KG1 (cell line): ENCODE results near the gene OR6B1.
"Not testable (repeated sequence)": the region's sequence is repeated elsewhere in the genome, so short reads cannot be mapped to it uniquely, and the experiment has no call there.

ENCODE experiments used
- DNase-seq: peaks from one replicate; lab custom pipeline; 2025; lab: John Stamatoyannopoulos, UW

OR6B1 gene

GRCh38 chr7:144006029-144006691, 6.0 kb downstream of the OR6B1 start:
- no peak for DNase-seq

- DNase-seq: no peak
Observed at GRCh38 chr7:144006692-144007042, 6.5 kb downstream of the OR6B1 start.

DNA sequence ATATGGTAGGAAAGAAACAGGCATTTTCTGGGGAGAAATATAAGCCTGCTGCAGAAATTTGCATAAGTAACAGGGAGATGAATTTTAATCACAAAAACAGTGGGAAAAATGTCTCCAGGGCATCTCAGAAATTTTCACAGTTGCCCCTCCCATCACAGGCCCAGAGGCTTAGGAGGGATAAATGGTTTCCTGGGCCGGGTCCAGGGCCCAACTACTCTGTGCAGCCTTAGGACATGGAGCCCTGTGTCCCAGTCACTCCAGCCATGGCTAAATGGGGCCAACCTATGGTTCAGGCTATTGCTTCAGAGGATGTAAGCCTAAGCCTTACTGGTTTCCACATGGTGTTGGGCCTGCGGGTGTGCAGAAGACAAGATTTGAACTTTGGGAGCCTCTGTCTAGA, 9.2 kb downstream of the OR6B1 start:
- no peak for DNase-seq

DNA sequence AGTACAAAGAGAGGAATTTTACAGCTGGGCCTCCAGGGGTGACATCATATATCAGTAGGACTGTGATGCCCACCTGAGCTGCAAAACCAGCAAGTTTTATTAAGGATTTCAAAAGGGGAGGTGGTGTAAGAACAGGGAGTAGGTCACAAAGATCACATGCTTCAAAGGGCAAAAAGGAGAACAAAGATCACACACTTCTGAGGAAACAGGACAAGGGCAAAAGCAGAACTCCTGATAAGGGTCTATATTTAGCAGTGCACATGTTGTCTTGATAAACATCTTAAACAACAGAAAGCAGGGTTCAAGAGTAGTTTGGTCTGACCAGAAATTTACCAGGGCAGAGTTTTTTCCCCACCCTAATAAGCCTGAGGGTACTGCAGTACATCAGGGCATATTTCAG, 9.9 kb downstream of the OR6B1 start:
- not testable (repeated sequence) for DNase-seq

DNA sequence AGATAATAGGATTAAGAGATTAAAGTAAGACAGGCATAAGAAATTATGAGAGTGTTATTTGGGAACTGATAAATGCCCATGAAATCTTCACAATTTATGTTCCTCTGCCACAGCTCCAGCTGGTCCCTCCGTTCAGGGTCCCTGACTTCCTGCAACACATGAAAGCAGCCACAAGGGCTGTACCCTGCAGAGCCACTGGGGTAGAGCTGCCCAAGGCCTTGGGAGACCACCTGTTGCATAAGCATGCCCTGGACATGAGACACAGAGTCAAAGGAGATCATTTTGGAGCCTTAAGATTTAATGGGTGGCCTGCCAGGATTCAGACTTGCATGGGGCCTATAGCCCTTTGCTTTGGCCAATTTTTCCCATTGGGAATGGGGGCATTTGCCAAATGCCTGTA, 10.7 kb downstream of the OR6B1 start:
- DNase-seq: not testable (repeated sequence)

DNA sequence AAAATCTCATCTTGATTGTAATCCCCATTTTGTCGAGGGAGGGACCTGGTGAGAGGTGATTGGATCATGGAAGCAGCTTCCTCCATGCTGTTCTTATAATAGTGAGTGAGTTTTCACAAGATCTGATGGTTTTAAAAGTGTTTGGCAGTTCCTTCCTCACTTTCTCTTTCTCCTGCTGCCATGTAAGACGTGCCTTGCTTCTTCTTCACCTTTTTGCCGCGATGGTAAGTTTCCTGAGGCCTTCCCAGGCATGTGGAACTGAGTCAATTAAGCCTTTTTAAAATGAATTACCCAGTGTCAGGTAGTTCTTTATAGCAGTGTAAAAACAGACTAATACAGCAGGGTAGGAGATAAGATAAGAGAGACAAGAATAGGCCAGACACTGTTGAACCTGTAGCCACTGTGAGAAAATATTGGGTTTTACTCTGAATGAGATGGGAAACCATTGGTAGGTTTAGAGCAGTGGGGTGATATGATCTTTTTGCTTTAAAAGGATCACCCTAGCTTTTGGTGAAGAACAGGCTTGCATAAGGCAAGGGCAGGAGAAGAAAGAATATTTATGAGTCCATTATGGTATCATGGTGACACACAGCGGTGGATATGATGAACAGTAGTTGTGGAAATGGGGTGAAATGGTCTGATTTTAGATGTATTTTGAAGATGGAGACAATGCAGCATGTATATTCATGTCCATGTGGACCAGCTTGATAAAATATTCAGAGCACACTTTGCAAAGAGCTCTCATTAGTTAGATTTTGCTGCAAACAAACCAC, 11.5 kb downstream of the OR6B1 start:
- DNase-seq: no peak

GRCh38 chr7:144018065-144018464, 17.9 kb downstream of the OR6B1 start:
- DNase-seq: no peak

DNA sequence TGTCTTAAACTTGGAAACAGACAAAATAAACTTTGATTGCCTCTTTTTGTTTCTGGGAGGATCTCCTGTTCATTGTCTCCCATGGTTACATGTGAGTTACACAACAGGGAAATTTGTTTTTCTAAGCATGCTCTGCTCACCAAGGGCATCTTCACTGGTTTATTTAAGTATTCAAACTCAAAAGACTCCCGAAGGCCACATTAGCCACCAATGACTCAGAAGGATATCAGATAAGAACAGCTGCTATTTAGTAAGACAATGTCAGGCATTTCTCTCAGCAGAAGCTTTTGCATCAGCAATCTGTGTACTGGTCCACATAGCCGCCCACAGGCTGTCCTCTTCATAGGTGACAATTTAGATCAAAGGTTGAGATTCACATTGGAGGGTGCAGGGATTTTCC, 19.3 kb downstream of the OR6B1 start:
- DNase-seq: no peak

DNA sequence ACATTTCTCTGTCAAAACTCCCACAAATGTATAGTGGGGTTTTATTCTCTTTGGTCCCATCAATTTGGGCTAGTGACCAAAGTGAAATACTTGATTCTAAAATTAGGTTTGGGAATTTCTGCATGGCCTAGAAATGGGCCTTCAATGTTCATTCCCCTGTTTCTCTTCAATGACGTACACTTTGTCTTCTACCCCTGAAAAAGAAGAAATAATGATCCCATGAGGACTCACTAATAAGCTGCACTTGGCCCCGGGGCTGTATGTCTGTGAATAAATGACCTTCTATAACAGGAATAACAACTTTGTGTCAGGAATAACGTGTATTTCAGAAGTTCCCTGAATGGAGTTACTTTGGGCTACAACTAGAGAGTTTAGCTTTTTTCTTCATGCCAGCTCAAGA, 20.2 kb downstream of the OR6B1 start:
- no peak for DNase-seq

GRCh38 chr7:144022169-144022568, 22.0 kb downstream of the OR6B1 start:
- no peak for DNase-seq

DNA sequence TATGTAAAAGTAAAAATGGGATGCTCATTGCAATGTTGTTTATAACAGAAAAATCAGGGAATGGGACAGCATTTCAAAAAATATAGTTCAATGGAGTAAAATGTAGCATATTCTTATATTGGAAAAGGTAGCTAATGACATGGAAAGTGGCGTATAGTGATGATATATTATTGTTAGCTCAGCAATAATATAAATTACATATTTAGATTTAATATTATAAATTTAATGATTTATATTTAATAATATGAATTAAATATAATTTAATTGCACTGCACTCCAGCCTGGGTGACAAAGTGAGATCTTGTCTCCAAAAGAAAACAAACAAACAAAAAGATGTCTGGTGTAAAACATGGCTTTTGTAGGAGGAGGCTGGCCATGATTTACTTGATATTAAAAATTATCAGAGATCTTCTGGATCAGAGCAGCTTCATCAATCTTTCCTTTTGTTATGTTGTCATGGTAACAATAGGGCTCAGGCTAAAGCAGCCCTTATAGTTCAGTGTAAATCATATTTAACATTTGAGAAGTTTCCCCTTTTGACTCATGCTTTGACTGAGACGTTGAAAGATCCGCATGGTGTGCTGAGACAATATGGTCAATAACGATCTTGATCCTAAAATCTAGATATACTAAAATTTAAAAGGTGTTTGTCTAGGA, 23.2 kb downstream of the OR6B1 start:
- no peak for DNase-seq

DNA sequence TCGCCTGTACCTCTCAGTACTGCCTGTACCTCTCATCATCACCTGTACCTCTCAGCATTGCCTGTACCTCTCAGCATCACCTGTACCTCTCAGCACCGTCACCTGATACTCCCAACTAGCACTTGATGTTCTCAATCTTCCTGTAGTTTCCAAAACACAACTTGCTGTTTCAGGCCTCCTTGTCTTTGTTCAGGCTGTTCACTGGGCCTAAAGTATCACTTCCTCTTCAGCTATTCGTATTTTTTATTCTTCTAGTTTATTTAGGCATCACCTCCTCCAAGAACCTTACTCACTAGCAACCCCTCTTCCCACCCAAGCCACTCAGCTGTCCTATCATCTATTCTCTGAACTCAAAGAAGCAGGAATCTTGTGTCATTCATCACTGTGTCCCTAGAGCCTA, 24.1 kb downstream of the OR6B1 start:
- no peak for DNase-seq

- DNase-seq: no peak
Observed at GRCh38 chr7:144026203-144026883, 26.2 kb downstream of the OR6B1 start.

- DNase-seq: no peak
Observed at GRCh38 chr7:144027070-144027469, 26.9 kb downstream of the OR6B1 start.

DNA sequence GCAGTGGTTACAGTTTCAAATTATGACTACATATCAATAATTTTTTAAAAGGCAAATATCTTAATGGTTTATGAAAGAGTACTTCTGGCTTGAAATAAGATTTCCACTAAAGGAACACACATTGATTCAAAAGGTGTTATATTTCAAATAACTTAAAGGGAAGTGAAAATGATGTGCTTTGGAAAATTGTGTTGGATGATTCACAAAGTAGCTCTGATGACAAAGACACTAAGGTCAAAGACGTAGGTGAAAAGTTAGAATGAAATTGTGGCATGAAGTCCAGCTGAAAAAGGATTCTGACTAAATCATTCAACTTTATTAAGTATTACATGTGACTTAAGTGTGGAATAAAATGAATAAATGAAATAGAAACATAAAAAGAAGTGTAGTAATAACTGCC, 27.9 kb downstream of the OR6B1 start:
- DNase-seq: no peak

- no peak for DNase-seq
Observed at GRCh38 chr7:144028547-144028946, 28.4 kb downstream of the OR6B1 start.

DNA sequence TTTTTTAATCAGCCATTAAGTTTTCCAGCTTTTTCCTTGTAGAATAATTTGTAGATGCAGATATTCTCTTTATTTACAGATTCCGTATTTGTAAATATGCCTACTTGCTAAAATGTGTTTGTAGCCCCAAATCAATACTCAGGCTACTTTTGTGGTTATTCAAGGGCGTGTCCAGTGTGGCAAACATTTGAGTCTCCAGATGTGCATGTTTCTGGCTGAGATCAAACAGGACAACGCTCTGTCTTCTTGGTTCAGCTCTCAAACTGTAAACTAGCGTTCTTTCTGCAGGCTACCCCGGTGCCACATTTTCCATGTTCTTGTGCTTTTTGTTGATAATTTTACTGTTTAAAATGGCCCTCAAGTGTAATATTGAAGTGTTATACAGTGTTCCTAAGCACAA, 32.4 kb downstream of the OR6B1 start:
- no peak for DNase-seq

DNA sequence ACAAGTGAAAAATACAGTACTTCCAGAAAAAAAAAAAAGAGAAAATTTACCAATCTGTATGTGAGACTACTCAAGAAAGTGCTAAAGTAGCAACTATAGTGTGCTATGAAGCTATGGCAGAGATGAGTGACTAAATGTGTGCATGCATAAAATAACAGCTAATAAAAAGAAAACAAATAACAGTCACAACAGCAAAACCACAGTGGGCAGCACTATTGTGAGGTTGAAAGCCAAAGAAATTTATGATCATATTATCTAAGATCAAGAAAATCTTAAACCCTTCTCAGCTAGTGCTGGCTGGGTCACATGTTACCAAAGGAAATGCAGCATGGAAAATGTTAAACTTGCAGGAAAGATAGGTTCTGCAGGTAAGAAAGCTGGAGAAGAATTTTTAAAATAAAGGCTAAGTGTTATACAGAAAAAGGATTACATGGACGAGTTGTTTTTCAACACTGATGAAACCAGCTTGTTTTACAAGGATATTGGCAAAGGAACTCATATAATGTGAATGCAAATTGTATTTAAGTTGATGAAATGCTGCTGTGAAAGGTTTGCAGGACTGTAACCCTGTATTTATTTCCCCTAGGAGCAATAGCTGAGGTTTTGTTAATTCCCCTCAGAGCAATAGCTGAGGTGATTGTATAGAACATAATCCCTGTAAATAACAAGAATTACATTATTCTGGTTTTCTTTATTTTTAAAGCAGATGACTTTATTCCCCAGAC, 33.0 kb downstream of the OR6B1 start:
- DNase-seq: no peak

- DNase-seq: no peak
Observed at GRCh38 chr7:144035385-144035784, 35.3 kb downstream of the OR6B1 start.

DNA sequence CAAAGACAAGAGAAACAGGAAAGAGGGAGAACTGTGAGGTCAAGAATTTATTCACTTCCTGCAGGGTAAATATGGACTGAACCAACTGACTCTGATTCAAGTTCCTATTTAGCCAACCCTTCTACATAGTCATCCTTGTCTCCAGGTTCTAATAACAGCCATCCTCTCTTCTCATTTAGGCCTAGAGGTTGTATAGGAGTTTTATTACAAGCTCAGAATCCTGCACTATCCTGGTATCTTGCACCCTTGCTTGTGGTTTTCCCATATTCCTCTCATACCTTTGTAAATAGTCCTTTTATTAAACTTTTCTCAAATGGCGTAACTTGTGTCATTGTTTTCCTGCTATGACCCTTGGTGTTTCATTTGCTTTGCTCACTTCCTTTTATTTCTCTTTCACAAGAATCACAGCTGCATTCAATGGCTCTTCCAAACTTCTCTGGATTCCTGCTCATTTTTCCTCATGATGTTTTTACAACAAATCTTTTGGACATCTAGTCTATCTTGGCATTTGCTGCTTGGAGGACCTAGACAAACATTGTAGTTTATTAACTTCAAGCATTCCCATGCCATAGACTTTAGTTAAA, 36.3 kb downstream of the OR6B1 start:
- no peak for DNase-seq

GRCh38 chr7:144037414-144038035, 37.4 kb downstream of the OR6B1 start:
- DNase-seq: no peak
